ENCODE measurements around the gene PEX10.
"Not testable (repeated sequence)": the region's sequence is repeated elsewhere in the genome, so short reads cannot be mapped to it uniquely, and the experiment has no call there.

The PEX10 gene

DNA sequence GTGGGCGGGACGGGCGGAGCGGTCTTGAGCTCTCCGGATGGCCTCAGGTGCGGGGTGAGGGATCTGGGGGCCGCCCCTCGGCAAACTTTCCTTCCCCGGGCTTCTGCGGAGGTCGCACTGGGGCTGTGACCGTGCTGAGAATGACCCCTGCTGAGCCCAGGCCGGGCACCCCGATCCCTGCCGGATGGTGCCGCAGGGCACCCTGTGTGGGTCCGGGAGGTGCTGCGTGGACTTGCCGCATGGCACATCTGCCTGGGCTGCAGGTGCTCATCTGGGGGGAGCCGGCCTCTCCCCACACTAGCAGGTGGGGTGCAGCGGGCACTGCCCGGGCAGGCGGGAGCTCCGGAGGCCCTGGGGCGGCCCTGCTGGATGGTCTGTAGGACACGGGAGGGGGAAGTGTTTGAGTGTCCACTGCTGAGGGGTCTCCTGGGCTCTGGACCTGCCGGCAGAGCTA, 31.8 kb upstream of the PEX10 start:
- peak overlapping the region; percentile 18 for H3K4me3 ChIP-seq (ENCODE audit: low read depth, low read length)
- DNase-seq (ENCODE audit: low read depth) = no peak

DNA sequence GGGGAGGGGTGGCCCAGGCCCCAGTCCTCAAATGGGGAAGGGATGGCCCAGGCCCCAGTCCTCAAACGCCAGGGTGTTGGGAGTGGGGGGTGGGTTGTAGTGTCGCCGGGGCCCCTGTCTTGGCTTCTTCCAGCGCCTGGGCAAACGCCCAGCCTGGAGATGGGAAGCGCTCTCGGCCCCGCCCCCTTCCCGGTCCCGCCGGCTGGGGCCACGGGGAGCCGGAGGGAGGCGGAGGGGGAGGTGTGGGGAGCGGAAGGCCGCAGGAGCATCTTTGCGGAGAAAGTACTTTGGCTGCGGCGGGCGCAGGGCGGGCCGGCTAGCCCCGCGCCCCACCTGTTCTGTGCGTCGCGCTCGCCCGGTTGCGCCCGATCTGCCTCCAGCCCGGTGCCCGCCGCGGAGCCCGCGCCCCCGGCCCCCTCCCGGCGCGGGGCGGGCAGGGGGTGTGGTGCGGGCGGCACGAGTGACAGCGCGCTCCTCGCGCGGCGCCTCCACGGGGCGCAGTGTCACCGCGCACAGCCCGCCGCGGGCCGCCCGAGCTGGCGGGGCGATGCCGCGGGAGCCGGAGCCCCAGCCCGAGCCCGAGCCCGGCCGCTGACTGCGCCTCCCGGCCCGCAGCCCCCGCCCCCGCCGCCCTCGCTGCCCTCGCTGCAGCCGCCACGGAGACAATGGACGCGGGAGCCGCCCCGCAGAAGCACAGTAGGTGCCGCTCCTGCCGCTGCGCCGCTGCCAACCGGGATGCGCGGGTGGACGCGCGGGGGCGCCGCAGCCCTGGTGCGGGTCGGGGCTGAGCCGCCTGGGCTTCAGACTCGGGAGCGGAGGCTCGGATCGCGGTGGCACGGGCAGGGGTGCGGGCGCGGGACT, 31.1 kb upstream of the PEX10 start:
- no peak for DNase-seq (ENCODE audit: low read depth)
- H3K4me3 ChIP-seq (ENCODE audit: low read depth, low read length) = peak overlapping the region; percentile 29

DNA sequence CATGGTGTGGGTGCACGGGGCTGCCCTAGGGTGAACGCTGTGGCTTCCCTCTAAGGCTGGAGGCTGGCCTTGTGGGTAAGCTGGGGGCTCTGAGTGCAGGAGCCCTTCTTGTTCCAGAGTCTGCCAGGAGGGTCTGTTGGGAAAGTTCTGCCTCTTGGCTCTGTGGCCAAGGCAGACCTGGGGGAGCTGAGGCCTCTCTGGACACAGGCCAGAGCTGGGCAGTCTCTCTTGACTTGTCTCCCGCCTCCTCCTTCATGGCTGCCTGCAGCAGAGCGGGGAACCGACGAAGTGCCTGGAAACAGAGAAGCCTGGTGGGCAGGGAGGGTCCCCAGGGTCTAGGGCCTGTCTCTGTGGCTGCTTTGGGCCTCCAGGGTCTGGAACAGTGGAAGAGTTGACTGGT, 30.3 kb upstream of the PEX10 start:
- no peak overlapping the region for H3K4me3 ChIP-seq (ENCODE audit: low read depth, low read length)
- no peak for DNase-seq (ENCODE audit: low read depth)

DNA sequence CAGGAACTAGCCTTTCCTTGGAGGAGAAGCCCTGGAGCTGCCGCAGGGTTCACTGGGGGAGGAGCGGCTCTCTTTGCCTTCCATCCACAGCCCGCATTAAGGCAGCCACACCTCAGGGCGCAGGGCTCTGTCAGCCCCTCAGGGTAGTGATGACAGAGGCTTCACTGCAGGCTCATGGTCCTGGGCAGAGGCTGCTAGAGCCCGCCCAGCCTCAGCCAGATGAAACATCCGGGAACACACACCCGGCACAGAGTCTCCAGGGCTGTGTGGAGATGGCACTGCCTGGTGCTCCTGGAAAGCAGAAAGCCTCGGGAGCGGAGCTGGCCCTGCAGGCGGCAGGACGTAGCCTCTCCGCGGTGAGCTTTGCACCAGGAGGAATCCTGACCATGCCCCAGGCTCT, 29.4 kb upstream of the PEX10 start:
- no peak for DNase-seq (ENCODE audit: low read depth)
- no peak overlapping the region for H3K4me3 ChIP-seq (ENCODE audit: low read depth, low read length)

DNA sequence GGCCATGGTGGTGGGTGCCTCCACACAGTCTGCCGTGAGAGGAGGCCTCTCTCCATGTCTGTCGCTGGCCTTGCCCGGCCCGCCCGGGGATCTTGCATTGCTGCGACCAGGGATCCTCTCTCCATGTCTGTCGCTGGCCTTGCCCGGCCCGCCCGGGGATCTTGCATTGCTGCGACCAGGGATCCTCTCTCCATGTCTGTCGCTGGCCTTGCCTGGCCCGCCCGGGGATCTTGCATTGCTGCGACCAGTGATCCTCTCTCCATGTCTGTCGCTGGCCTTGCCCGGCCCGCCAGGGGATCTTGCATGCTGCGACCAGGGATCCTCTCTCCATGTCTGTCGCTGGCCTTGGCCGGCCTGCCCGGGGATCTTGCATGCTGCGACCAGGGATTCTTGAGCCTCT, 28.0 kb upstream of the PEX10 start:
- DNase-seq (ENCODE audit: low read depth); H3K4me3 ChIP-seq (ENCODE audit: low read depth, low read length): not testable (repeated sequence)

DNA sequence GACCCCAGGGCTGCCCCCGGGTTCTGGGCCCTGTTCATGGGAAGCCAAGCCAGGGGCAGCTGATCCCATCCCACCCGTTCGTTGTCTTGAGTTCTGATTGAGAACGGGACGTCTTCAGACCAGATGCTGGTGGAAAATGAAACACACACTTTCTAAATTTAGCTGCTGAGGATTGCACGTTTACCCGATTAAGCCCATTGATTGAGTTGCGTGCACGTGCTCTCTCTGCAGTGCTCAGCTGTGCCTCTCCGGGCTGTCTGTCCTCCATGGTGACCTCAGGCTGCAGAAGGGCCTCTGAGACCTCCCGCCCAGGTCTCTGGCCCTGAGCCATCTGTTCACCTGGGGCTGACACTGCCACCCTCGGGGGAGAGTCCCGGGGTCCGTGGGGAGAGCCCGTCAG, 27.0 kb upstream of the PEX10 start:
- H3K4me3 ChIP-seq (ENCODE audit: low read depth, low read length) = no peak overlapping the region
- DNase-seq (ENCODE audit: low read depth) = no peak

DNA sequence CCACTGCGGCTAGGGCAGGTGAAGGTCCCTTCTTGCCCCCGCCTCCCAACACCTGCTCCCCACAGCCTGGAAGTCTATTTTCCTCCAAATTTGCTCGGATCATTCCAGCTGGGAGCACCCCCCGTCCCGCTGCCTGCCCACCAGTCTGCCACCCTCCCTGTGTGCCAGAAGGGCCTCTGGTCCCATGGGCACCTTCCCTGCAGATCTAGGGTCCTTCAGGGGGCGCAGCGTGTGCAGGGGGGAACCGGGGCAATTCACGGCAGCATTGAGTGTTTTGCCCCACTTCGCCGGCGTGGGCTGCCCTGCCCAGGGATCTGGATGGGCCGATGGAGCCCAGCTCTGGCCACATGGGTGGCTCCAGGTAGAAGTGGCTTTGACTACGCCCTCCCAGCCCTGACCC, 26.3 kb upstream of the PEX10 start:
- DNase-seq (ENCODE audit: low read depth) = no peak
- H3K4me3 ChIP-seq (ENCODE audit: low read depth, low read length) = no peak overlapping the region

DNA sequence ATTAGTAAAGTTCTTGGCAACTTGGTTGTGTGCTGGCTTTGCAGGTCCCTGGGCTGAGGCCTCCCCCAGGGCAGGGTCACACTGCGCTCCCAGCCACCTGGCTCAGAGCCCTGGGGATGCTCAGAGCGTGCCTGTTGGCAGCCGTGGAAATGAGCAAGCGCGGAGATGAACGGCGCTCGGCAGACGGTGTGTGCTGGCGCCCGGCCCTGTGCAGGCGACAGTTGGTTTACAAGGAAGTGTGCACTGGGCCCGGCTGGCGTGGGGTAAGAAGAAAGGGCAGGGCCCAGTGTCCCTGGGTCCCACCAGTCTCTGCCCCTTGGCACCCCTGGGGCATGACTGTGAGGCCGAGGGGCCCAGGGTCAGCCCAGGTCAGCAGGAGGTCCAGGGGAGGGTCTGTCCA, 25.7 kb upstream of the PEX10 start:
- no peak overlapping the region for H3K4me3 ChIP-seq (ENCODE audit: low read depth, low read length)
- DNase-seq (ENCODE audit: low read depth) = no peak

DNA sequence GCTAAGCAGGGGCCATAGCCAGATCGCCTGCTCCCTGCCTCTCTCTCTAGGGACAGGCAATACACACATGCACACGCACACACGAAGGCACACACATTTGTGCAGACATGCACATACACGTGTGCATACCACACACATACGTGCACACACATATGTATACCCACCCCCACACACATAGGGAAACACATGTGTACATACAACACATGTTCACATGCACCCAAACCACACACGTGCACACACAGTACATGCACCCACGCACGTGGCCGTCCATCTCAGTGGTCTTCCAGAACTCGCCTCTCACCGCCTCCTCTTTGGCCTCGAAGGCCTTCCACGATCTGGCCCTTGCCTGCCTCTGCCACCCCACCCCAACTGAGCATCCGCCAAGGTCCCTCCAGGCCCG, 25.3 kb upstream of the PEX10 start:
- no peak overlapping the region for H3K4me3 ChIP-seq (ENCODE audit: low read depth, low read length)
- no peak for DNase-seq (ENCODE audit: low read depth)

DNA sequence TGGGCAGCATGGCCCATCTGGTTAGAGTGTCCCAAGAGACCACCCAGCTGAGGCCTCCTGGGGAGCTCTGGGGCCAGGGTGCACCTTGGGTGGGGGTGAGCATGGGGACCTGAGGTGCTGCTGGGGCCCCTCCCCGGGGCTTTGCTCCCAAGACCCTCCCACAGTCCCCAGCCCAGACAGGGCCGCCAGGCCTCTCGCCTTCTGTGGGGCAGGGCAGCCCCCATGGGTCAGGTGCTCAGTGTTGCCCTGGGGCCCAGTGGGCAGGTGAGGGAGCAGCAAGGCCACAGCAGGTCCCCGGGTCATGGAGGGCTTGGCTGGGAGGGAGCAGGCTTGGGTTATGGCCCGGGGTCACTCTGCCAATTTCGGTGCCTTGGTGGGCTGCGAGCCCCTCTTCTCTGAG, 24.5 kb upstream of the PEX10 start:
- no peak overlapping the region for H3K4me3 ChIP-seq (ENCODE audit: low read depth, low read length)
- no peak for DNase-seq (ENCODE audit: low read depth)

DNA sequence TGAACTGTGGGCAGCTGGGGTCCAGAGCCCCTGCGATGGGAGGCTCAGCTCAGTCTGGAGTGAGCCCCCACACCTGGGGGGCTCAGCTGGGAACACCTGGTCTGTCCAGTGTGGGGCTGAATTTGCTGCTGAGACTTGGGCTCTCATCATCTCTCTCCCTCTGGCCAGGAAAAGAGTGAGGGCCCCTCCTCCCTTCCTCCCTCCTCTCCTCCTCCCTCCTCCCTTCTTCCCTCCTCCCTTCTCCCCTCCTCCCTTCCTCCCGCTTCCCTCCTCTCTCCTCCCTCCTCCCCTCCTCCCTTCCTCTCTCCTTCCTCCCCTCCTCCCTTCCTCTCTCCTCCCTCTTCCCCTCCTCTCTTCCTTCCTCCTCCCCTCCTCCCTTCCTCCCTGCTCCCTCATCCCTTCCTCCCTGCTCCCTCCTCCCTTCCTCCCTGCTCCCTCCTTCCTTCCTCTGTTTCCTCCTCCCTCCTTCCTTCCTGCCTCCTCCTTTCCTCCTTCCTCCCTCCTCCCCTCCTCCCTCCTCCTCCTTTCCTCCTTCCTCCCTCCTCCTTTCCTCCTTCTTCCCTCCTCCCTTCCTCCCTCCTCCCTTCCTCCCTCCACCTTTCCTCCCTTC, 23.5 kb upstream of the PEX10 start:
- no peak overlapping the region for H3K4me3 ChIP-seq (ENCODE audit: low read depth, low read length)
- no peak for DNase-seq (ENCODE audit: low read depth)

DNA sequence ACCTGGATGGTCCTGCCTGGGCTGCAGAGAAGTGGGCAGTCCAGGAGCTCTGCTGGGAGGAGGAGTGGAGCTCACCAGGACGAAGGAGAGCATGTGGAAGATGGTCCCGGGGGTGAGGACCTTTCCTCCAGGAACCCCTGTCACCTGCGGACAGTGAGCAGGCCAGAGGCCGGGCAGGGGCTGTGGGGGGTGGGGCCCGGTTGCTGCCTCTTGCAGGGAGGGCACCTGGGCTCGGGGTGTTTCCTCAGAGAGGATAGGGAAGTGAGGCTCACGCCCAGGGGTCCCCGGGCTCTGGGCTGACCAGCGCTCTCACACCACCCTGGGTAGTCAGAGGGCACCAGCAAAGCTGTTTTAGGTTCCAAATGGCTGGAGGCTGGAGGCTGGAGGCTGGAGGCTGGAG, 22.7 kb upstream of the PEX10 start:
- no peak for DNase-seq (ENCODE audit: low read depth)
- no peak overlapping the region for H3K4me3 ChIP-seq (ENCODE audit: low read depth, low read length)

DNA sequence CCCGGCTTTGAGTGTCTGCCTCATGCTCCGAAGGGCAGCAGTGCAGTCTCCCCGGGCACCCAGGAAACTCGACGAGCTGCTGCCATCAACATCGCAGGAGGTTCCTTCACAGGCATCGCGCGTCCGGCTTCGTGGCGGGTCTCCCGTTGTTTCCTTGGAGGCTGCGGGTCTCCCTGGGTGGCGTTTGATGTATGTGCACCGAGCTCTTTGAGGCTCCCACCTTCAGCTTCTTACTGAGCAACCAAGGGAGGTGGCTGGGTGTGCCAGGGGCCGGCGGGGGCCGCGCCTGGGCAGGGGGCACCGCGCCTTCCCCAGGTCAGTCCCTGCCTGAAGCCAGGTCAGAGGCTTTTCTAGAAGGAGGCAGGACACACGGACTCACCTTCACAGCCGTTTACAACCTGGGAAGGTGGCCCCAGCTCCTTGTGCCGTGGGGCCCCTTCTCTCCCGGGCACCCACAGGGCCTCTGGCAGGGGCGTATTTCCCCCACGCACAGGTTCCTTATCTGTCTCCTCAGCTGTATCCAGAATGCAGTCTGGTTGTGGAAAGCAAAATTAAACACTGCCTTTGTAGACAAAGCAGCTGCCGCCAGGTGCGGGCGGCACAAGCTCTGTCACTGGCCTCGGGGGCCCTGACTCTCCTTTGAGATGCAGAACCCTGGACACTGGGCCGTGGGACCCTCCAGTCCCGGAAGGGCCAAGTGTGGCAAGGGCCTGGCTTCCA, 21.7 kb upstream of the PEX10 start:
- no peak overlapping the region for H3K4me3 ChIP-seq (ENCODE audit: low read depth, low read length)
- no peak for DNase-seq (ENCODE audit: low read depth)

DNA sequence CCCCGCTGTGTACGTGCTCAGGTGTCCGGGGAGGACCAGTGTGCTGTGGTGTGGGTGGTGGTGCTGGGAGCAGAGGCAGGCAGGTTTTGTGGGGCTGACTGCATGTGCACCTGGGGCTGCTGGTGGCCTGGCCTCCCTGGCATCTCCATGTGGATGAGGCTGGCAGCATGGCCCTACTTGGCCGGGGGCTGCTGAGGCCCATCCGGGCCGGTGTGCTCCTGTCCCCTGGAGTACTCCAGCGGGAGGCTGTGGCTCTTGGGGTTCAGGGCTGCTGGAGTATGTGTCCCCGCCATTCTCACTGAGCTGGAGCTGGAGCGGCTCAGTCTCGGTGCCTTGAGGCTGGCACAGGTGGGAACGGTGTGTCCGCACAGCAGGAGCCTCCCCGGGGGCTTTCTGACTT, 20.8 kb upstream of the PEX10 start:
- H3K4me3 ChIP-seq (ENCODE audit: low read depth, low read length) = no peak overlapping the region
- DNase-seq (ENCODE audit: low read depth) = no peak

DNA sequence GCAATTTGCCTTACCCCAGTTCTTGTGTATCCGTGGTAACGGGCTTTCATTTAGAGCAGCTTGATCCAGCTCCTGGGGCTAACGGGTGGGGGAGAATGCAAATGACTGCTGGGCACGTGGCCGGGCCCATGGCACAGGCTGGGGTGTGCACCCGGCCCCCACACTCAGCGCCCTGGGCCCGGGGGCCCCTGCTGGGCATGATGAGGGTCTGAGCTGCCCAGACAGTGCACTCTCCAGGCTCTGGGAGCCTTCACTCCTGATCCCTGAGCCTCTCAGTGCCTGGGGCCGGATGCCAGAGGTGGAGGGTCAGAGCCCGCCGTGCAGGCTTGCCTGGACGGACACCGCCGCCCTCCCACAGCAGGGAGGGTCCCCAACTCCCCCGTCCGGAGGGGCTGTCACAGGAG, 20.1 kb upstream of the PEX10 start:
- no peak overlapping the region for H3K4me3 ChIP-seq (ENCODE audit: low read depth, low read length)
- no peak for DNase-seq (ENCODE audit: low read depth)

DNA sequence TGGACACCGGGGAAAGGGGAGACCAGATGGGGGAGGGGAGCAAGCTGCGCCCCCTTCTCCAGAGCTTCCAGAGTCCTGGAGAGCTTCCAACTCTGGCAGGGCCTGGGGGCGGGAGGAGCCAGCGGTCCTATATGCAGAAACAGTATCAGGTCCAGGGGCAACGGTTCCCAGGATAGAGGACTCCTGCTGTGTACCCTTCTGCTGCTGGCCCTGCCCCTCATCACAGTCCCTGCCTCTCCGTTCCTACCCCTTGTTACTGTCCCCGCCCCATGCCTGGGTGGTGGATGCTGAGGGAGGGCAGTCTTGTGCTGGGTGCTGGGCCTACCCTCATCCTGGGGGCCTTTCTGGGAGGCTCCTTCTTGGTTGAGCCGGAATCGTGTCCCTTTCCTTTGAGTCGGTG, 19.2 kb upstream of the PEX10 start:
- no peak overlapping the region for H3K4me3 ChIP-seq (ENCODE audit: low read depth, low read length)
- no peak for DNase-seq (ENCODE audit: low read depth)

DNA sequence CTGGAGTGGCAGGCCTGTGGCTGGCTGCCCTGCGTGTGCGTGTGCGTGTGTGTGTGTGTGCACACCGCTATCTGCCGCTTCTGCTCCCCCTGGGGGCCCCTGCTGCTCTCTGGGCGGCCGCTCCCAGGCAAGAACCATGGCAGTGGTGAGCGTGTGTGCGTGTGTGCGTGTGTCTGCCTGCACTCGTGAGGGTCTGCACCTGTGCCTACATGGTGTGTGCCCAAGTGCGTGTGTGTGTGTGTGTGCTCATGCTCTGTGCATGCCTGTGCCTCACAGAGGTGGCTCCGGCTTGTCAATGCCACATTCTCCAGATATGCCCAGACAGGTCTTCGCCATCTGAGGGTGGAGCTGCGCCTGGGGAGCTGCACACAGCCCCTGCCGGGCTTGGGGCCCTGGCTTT, 18.7 kb upstream of the PEX10 start:
- DNase-seq (ENCODE audit: low read depth) = no peak
- no peak overlapping the region for H3K4me3 ChIP-seq (ENCODE audit: low read depth, low read length)

DNA sequence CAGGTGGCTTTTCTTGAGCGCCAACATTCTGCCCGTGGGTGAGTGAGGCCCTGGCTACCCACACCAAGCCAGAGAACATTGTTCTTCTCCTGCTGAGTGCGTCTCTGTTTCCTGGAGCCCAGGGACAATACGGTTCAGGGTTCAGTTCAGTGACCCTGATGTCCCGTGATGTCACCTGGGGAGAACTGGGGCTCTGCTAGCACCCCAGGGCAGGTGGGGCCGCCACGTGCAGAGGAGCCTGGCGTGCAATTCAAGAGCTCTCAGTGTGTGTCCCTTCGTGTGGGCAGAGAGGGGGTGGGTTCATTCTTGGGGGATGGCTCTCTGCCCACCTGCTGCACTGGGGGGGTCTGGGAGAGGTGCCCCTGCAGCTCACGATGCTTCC, 18.2 kb upstream of the PEX10 start:
- H3K4me3 ChIP-seq (ENCODE audit: low read depth, low read length) = no peak overlapping the region

DNA sequence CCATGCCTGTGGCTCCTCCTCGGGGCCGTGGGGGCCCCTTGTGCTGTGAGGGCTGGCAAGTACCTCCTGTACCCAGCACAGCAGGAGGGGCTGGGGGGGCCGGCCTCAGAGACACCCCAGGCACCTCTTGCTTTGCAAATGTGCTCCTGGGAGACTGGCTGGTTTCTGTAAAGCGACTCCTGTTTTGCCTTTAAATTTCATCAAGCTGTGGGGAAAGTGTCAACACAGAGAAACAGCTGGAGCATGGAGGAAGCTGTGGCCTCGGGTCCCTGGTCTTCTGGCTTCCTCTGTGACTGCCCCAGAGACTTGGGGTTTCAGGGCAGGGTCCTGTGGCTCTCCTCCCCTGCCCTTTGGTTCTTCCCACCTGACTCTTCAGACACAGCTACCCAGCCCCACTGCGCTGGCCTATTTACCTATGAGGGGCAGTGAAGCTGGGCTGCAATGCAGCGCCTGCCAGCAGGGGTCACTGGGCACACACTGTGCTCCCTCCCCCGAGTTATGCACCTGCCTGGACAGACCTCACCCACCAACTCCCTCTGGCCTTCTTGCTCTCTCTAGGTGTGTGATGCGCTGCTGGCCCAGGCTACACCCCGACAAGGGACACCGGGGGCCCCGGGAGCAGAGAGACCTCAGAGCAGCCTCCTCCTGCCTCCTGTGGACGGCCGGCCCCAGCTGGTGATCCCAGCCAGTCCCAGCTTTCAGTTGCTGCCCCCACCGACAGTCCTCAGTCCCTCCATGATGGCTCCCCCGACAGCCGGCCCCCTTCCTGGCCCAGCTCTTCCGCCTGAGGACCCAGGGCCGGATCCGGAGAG, 17.6 kb upstream of the PEX10 start:
- DNase-seq (ENCODE audit: low read depth) = no peak

More for the DNA sequence above, 18.2 kb upstream of the PEX10 start:
- no peak for DNase-seq (ENCODE audit: low read depth)

DNA sequence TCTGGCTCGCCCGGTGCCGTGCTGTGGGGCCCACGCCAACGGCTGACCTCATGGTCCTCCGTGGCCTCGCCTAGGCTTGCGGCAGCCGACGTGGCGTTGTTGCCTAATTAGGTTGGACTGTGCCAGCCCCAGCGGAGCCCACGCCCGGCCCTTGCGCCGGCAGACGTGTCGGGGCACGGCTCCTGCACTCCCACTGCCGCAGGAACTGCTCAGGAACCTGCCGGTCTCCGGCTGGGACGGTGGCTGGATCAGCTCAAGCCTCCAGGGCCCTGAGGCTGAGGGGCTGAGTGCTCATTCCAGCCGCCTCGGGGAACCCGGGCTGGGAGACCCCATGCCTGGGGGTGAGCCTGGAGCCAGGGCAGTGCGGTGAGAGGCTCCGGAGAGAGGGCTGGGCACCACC, 16.1 kb upstream of the PEX10 start:
- no peak for DNase-seq (ENCODE audit: low read depth)
- H3K4me3 ChIP-seq (ENCODE audit: low read depth, low read length) = no peak overlapping the region

More for the DNA sequence above, 17.6 kb upstream of the PEX10 start:
- no peak overlapping the region for H3K4me3 ChIP-seq (ENCODE audit: low read depth, low read length)

All from skeletal muscle cell (primary cell).